ENCODE results near the gene POLR3A. TPM values are rescaled to one million over a fixed set of nuclear protein-coding genes. Genes with fewer than 3 reads are reported as not detected.

Gene POLR3A
- total and polyA plus RNA-seq, 2 of the 13 experiments (the other 11 are each of a cell fraction or from before 2014, with no cell fraction given), result 13.6 to 19.2 TPM

- Histone ChIP-seq H3K4me1 (ENCODE audit: insufficient read depth, low read length) (peaks cover 35% of the 10 kb centered on the region), H2AFZ (ENCODE audit: low read length) (no peak overlapping the region), H3K27ac (ENCODE audit: extremely low read length, insufficient read depth, low read length) (no peak overlapping the region), H3K27me3 (ENCODE audit: control insufficient read depth in 1 of 2, insufficient read depth in 2 of 2, low read length in 2 of 2) (no peaks in the 10 kb centered on the region), H3K9me3 (ENCODE audit: low read length) (no peaks in the 10 kb centered on the region), H3K4me2 (ENCODE audit: low read depth, low read length) (no peak overlapping the region), H4K20me1 (ENCODE audit: insufficient read depth, low read length) (peaks cover 64% of the 10 kb centered on the region), H3K9ac (ENCODE audit: insufficient read depth, low read depth, low read length) (no peak overlapping the region), H3K36me3 (replicated peaks in 1 of 2; ENCODE audit: control insufficient read depth in 1 of 2, insufficient read depth in 2 of 2, low read length in 2 of 2) (peaks cover 22 to 57% of the 10 kb centered on the region in 2 experiments), H3K4me3 (replicated peaks in 1 of 3; ENCODE audit: insufficient read depth in 1 of 3, low read depth in 2 of 3, low read length in 3 of 3) (no peak overlapping the region), H3K79me2 (ENCODE audit: insufficient read depth, low read length) (peaks cover 27% of the 10 kb centered on the region)
- FAIRE-seq (no peak), DNase-seq (ENCODE audit: low spot score) (no peak), ATAC-seq (no peak)
- ChIA-PET CTCF (ENCODE audit: low intra/inter-chr PET ratio, low total read pairs) (no interaction called here), POLR2A (interaction anchor here (0.7 kb wide), 1 partner anchor 397 kb away, joined by 3 read pairs; no protein-coding TSS in a partner anchor)
- intact Hi-C loops (cut with micrococcal nuclease; ENCODE audit: unreplicated experiment) (loop anchor here (10.0 kb wide), 2 partner anchors 263 to 383 kb away; no protein-coding TSS in a partner anchor), in situ Hi-C loops (cut with HindIII; ENCODE audit: extremely low pct_ligation_motif_present, low pct_unique_long_range_greater_than_20kb) (no loop called here)
- no TSS peak for BruUV-seq (replicated peaks)
- no peak for TF ChIP-seq ZNF337 (CRISPR knock-in tag; IDR thresholded peaks at IDR 0.05; ENCODE audit: borderline replicate concordance, low read depth)
- no peak for TF ChIP-seq ZNF674 (CRISPR knock-in tag; IDR thresholded peaks at IDR 0.05; ENCODE audit: low read depth)
- no peak for TF ChIP-seq EP300 (IDR thresholded peaks at IDR 0.05; ENCODE audit: low read depth in 2 of 2, low read length in 2 of 2)
- TF ChIP-seq EP300 (CRISPR knock-in tag; IDR thresholded peaks at IDR 0.05; ENCODE audit: borderline replicate concordance), result no peak
- no peak for TF ChIP-seq ZXDC (CRISPR knock-in tag; IDR thresholded peaks at IDR 0.05)
- no peak for TF ChIP-seq ZNF333 (CRISPR knock-in tag; IDR thresholded peaks at IDR 0.05; ENCODE audit: borderline replicate concordance)
- TF ChIP-seq SSRP1 (CRISPR knock-in tag; IDR thresholded peaks at IDR 0.05), result peak; percentile 58; the same call in 1 of the 2 replicates
- TF ChIP-seq ZC3H13 (CRISPR knock-in tag; IDR thresholded peaks at IDR 0.05), result peak; percentile 12; the same call in 1 of the 2 replicates
- TF ChIP-seq POLR2G (IDR thresholded peaks at IDR 0.05; ENCODE audit: low read depth, low read length), result peak; percentile 65
- 0 out of 2 replicates have a peak, but pooled peaks have one; percentile 9 for TF ChIP-seq RAD21 (CRISPR knock-in tag; IDR thresholded peaks at IDR 0.05)
- 0 out of 2 replicates have a peak, but pooled peaks have one; percentile 57 for TF ChIP-seq PAF1 (CRISPR knock-in tag; IDR thresholded peaks at IDR 0.05)
- 85% methylated on average over 5 of the region's 5 CpGs for WGBS (ENCODE audit: low lambda C conversion rate)
Measured at GRCh38 chr10:78041170-78042057, 12.1 kb upstream of the POLR3A start.
